SHP77 (cell line): Measurements from ENCODE around the gene MAN1A1.
"Not testable (repeated sequence)": the region's sequence is repeated elsewhere in the genome, so short reads cannot be mapped to it uniquely, and the experiment has no call there.

Experiments
- DNase-seq, 2 experiments: peaks; one replicate each; lab custom pipeline; 2025; lab: John Stamatoyannopoulos, UW

The MAN1A1 gene

GRCh38 chr6:119349361-119350201 is at the start of gene MAN1A1:
Gene MAN1A1 (minus strand): TSS chr6:119349761. CDS start chr6:119349065, 696 bp downstream.
- DNase-seq: peak; percentile 29 to 68

GRCh38 chr6:119395192-119395591 is 45.6 kb upstream of the MAN1A1 start:
- no peak for DNase-seq

- DNase-seq: no peak
These were observed 40.8 kb upstream of the MAN1A1 start for GRCh38 chr6:119390247-119390793.

- no peak for DNase-seq
These were observed 36.4 kb upstream of the MAN1A1 start for GRCh38 chr6:119385994-119386393.

GRCh38 chr6:119384444-119384843 is 34.9 kb upstream of the MAN1A1 start:
- DNase-seq: no peak

- DNase-seq: no peak
These were observed 30.2 kb upstream of the MAN1A1 start for GRCh38 chr6:119379809-119380208.

GRCh38 chr6:119377043-119377442 is 27.5 kb upstream of the MAN1A1 start:
- not testable (repeated sequence) for DNase-seq

GRCh38 chr6:119370080-119370479 is 20.5 kb upstream of the MAN1A1 start:
- DNase-seq: no peak

- no peak for DNase-seq
These were observed 19.4 kb upstream of the MAN1A1 start for GRCh38 chr6:119368921-119369320.

GRCh38 chr6:119361209-119361608 is 11.6 kb upstream of the MAN1A1 start:
- no peak for DNase-seq

GRCh38 chr6:119360262-119360915 is 10.8 kb upstream of the MAN1A1 start:
- no peak for DNase-seq

- no peak for DNase-seq
These were observed 6.3 kb upstream of the MAN1A1 start for GRCh38 chr6:119355890-119356289.

GRCh38 chr6:119355157-119355556 is 5.6 kb upstream of the MAN1A1 start:
- DNase-seq: no peak

GRCh38 chr6:119353696-119354095 is 4.1 kb upstream of the MAN1A1 start:
- DNase-seq: no peak

- DNase-seq: no peak
These were observed 2.4 kb upstream of the MAN1A1 start for GRCh38 chr6:119352001-119352400.

GRCh38 chr6:119350952-119351372 is 1.4 kb upstream of the MAN1A1 start:
- DNase-seq: peak in 1 of 2 experiments; percentile 17

GRCh38 chr6:119350202-119350951 is 816 bp upstream of the MAN1A1 start:
- DNase-seq: no peak

GRCh38 chr6:119348748-119349360 is 707 bp downstream of the MAN1A1 start:
- no peak for DNase-seq

- DNase-seq: no peak
These were observed 1.3 kb downstream of the MAN1A1 start for GRCh38 chr6:119348096-119348747.

- DNase-seq: peak; percentile 25 to 42
These were observed 2.0 kb downstream of the MAN1A1 start for GRCh38 chr6:119347466-119348095.

GRCh38 chr6:119346936-119347335 is 2.6 kb downstream of the MAN1A1 start:
- DNase-seq: no peak
